NCI-H69 (cell line): Measurements from ENCODE around the gene PCID2.
"Not testable (repeated sequence)": the region's sequence is repeated elsewhere in the genome, so short reads cannot be mapped to it uniquely, and the experiment has no call there.

Experiments
- DNase-seq: peaks from one replicate; lab custom pipeline; 2025; lab: John Stamatoyannopoulos, UW

PCID2 gene

GRCh38 chr13:113208421-113209335 lies at the start of gene PCID2:
Gene PCID2 (minus strand): TSS chr13:113208669. CDS start chr13:113208634, 35 bp downstream.
- DNase-seq, result peak; percentile 100

- not testable (repeated sequence) for DNase-seq
Measured at GRCh38 chr13:113257908-113258307, 49.4 kb upstream of the PCID2 start.

- DNase-seq, result no peak
Measured at GRCh38 chr13:113252516-113253095, 44.1 kb upstream of the PCID2 start.

- DNase-seq, result no peak
Measured at GRCh38 chr13:113245849-113246796, 37.7 kb upstream of the PCID2 start.

GRCh38 chr13:113243847-113244246 lies 35.4 kb upstream of the PCID2 start:
- DNase-seq, result no peak

GRCh38 chr13:113241623-113242022 lies 33.2 kb upstream of the PCID2 start:
- not testable (repeated sequence) for DNase-seq

GRCh38 chr13:113239986-113240385 lies 31.5 kb upstream of the PCID2 start:
- no peak for DNase-seq

GRCh38 chr13:113239357-113239756 lies 30.9 kb upstream of the PCID2 start:
- DNase-seq, result no peak

- DNase-seq, result no peak
Measured at GRCh38 chr13:113238536-113238935, 30.1 kb upstream of the PCID2 start.

- no peak for DNase-seq
Measured at GRCh38 chr13:113233101-113233500, 24.6 kb upstream of the PCID2 start.

- DNase-seq, result no peak
Measured at GRCh38 chr13:113232208-113233003, 23.9 kb upstream of the PCID2 start.

- DNase-seq, result no peak
Measured at GRCh38 chr13:113231306-113232207, 23.1 kb upstream of the PCID2 start.

GRCh38 chr13:113229791-113230190 lies 21.3 kb upstream of the PCID2 start:
- no peak for DNase-seq

GRCh38 chr13:113229161-113229560 lies 20.7 kb upstream of the PCID2 start:
- DNase-seq, result no peak

- DNase-seq, result no peak
Measured at GRCh38 chr13:113226873-113227450, 18.5 kb upstream of the PCID2 start.

GRCh38 chr13:113225515-113225914 lies 17.0 kb upstream of the PCID2 start:
- DNase-seq, result no peak

- DNase-seq, result peak; percentile 30
Measured at GRCh38 chr13:113224486-113224885, 16.0 kb upstream of the PCID2 start.

GRCh38 chr13:113223070-113223469 lies 14.6 kb upstream of the PCID2 start:
- no peak for DNase-seq

GRCh38 chr13:113220877-113221276 lies 12.4 kb upstream of the PCID2 start:
- no peak for DNase-seq

- no peak for DNase-seq
Measured at GRCh38 chr13:113220141-113220598, 11.7 kb upstream of the PCID2 start.
